ENCODE data around the gene APBB1.

APBB1 gene

GRCh38 chr11:6419009-6419631, at the start of gene APBB1:
Gene APBB1 (minus strand): TSS chr11:6419094. CDS start chr11:6411347, 7,747 bp downstream.
- peak; percentile 53 for DNase-seq (ENCODE audit: low read depth in 2 of 2)

DNA sequence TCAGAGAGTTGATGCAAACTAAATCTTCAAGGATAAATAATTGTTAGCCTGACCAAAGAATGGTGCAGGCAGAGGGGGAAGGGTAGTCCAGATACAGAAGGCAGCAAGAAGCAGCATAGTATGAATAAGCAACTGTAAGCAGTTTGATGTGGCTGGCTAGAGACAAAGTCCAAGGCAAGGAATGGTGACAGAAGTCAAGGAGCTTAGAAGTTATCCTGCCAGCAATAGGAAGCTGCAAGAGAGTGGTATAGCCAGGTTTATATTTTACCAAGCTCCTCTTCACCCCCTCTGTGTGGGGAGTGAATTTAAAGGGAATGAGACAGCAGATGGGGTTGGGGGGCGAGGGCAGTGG, 40.2 kb upstream of the APBB1 start:
- DNase-seq (ENCODE audit: low read depth in 2 of 2), result no peak

DNA sequence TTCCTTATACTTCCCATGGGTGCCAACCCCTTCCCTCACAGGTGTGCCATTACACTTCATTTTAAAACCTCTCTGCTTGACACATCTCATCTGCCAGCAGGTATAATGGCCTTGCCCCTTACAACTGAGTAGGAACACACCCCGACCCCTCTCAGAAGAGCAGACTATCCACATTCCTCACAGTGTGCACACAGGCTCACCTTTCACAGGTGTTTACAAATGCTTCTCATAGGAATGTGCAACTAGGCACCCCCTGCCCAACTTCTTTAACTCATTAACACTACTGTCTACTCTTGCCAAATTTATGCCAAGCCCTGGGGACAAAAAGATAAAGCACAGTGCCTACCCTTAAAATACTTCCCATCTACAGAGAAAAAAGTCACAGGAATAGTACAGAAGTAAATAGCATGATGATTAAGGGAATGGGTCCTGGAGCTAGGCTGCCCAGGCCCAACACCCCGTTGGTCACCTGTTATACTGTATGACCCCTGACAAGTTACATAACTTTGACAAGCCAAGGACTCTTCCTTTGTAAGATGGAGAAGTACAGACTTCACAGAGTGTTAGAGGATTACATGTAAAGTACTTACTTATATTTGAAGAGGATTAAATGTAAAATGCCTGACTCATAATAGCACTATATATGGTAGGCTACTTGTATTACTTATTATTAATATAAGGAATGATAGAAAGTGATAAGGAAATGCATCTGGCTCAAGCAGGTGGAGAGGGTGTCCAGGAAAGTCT, 39.6 kb upstream of the APBB1 start:
- DNase-seq (ENCODE audit: low read depth in 2 of 2), result no peak

DNA sequence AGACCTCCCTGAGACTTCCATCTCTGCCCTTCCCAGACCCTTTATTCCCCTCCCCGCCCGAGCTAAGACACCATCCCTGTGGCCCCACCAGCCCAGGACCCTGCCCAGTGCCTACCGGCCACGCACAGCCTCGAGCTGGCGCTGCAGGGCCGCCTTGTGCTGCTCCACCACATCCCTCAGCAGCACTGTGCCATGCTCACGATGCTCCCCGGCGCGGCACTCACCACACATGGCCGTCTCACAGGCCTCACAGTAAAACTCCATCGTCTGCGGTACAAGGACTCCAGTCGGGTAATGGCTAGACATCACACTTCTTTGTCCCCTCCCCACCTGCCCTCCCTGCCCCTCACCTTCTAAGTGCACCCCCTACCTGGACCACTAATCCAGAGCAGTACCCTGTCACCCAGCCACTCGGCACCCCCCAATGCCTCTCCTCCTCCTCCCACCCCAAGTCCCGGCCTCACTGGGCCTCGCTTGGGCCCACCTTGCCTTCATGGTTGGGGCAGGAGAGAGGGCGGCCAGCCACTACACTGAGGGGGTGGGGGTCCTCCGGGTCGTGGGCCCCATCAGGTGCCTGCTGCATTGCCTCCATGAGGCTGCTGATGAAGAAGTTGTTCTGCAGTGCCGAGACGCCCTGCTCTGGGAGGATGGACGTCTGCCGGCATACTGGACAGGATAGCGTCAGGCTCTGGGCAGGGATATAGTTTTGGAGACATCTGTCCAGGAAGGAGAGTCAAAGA, 38.9 kb upstream of the APBB1 start:
- DNase-seq (ENCODE audit: low read depth in 2 of 2), result no peak

- DNase-seq (ENCODE audit: low read depth in 2 of 2), result no peak
Observed at GRCh38 chr11:6456361-6457073, 37.6 kb upstream of the APBB1 start.

- no peak for DNase-seq (ENCODE audit: low read depth in 2 of 2)
Observed at GRCh38 chr11:6455070-6455469, 36.2 kb upstream of the APBB1 start.

- DNase-seq (ENCODE audit: low read depth in 2 of 2), result no peak
Observed at GRCh38 chr11:6453152-6453551, 34.3 kb upstream of the APBB1 start.

DNA sequence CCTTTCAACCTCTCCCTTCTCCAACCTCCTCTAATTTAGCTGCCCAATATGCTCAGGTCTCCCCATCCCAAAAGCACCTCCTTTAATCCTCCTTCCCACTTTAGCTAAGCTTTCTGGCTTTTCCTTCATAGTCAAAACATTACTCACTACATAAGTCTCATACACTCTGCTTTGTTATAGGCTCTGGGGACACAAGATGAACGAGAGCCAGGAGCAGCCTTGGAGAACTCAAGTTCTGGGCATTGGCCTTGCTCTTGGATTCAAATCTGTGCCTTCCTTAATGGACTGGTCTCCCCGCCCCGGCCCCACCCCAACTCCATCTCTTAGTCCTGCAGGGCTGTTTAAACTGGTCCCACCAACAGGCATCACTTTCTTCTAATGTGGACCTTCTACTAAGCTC, 33.3 kb upstream of the APBB1 start:
- no peak for DNase-seq (ENCODE audit: low read depth in 2 of 2)

GRCh38 chr11:6448574-6448973, 29.7 kb upstream of the APBB1 start:
- DNase-seq (ENCODE audit: low read depth in 2 of 2), result no peak

DNA sequence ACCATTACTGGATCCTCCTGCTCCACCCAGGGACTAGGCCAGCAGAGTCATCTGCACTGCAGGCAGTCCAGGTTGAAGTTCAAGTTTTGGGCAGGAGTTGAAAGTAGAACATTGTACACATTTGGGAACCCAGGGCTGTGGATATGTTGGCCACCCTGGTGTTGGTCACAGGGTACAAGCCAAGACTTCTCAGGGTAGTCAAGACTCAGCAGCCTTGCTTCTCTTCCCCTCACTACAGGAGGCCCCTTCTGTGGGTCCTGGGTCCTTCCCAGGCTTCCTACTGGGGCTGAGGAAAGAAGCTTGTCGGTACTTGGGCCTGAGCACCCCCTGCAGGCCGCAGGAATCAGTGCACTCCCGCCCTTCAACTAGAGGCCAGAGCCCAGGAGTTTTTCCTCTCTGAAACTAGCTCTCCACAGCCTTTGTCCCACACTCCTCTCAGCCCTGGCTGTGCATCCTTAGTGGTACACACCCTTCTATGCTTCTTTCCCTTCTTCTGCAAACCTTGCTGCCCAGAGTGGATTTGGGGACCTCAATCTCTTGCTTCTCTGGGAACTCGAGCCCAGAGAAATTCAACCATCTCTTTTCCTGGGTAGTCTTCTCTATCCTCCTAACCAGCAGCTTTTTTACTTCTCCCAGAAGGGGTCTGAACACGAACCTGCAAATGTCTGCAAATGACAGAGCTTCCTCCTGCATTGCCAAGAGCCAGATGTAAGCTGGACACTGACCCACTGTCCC, 24.5 kb upstream of the APBB1 start:
- DNase-seq (ENCODE audit: low read depth in 2 of 2), result peak; percentile 10 to 30

DNA sequence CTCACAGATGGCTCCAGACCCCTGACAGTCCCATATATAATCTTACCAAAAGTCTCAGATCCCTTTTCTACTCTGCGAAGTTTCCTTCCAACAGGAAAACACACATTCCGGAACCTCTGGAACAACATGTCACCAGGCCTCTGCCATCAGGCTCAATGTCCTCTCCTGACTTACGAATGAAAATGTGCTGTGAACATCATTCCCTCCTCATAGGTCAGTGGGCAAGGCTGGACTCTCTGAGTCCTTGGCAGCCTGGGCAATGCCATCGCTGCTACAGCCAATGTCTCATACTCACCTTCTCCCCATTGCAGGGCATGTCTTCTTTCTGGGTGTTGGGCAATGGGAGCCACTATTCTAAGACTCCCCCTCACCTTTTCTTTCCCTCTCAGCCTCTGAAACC, 23.5 kb upstream of the APBB1 start:
- no peak for DNase-seq (ENCODE audit: low read depth in 2 of 2)

GRCh38 chr11:6440906-6441358, 22.0 kb upstream of the APBB1 start, which contains the start of gene HPX:
Gene HPX (minus strand): TSS chr11:6440987. CDS start chr11:6440963, 24 bp downstream.
- DNase-seq (ENCODE audit: low read depth in 2 of 2), result no peak

DNA sequence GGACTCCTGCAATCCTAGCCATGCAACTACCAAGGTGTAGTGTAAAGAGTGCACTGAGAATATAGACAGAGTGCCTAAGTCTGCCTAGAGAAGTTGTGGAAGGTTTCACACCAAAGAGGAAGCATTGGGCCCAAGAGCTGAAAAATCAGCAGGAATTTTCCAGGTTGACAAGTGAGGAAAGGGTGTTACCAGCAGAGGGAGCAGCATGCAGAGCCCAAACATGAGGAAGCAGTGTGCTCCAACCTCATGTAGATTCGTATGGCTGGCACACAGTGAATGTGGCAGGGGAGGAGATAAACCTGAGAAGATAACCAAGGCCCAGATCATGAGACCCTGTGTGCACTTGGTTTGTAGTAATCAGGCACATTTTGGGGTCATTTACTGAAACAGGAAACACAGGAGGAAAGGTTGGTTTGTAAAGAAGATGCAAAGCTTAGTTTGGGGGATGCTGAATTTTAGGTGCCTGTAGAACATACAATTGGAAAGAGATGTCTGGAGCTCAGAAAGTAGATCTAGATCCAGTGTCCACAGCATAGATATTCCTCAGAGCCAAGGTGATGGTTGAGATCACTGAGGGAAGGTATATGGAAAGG, 20.2 kb upstream of the APBB1 start:
- no peak for DNase-seq (ENCODE audit: low read depth in 2 of 2)

GRCh38 chr11:6437993-6438392, 19.1 kb upstream of the APBB1 start:
- no peak for DNase-seq (ENCODE audit: low read depth in 2 of 2)

DNA sequence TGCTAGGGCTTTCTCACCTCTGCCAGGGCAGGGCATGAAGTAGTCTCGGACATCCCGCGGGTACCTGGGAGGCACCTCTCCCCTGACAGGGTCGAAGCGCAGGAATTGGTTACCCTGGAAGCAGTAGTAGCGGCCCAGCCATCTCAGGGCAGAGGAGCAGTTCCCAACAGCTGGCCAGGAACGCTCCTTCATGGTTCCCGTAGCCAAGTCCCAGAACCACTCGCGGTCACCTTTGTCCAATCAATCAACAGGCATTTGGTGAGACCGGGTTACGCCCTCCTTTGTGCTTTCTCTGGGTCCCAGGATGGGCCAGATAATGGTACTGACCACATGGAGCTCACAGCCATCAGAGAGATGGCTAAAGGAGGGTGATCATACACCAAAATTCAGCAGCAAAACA, 18.5 kb upstream of the APBB1 start:
- no peak for DNase-seq (ENCODE audit: low read depth in 2 of 2)

- DNase-seq (ENCODE audit: low read depth in 2 of 2), result no peak
Observed at GRCh38 chr11:6433998-6434660, 15.2 kb upstream of the APBB1 start.

- DNase-seq (ENCODE audit: low read depth in 2 of 2), result no peak
Observed at GRCh38 chr11:6431861-6432260, 13.0 kb upstream of the APBB1 start.

DNA sequence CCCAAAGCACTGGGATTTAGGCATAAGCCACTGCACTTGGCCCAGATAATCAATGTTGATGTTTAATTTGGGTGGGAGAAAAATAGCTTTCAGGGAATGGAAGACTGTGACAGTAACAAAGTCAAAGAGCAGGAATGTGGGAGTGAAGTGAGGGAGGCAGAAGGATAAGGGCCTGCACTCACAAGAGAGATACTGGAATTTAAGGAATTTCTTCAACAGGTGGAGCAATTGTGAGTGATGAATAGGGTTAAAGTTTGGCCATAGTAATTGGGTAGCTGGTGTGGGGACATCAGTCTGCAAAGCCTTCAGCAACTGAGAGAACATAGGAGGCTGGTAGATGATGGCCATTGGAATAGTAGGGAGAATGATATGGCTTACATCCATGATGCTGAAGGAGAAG, 8.6 kb upstream of the APBB1 start:
- DNase-seq (ENCODE audit: low read depth in 2 of 2), result no peak

GRCh38 chr11:6420677-6421076, 1.8 kb upstream of the APBB1 start:
- DNase-seq (ENCODE audit: low read depth in 2 of 2), result no peak

- DNase-seq (ENCODE audit: low read depth in 2 of 2), result no peak
Observed at GRCh38 chr11:6418557-6419008, 311 bp downstream of the APBB1 start.

Measured in stimulated activated CD8-positive, alpha-beta memory T cell treated with anti-CD3 and anti-CD28 coated beads, Interleukin-2, amount 100 ng/mL, for 1 hour (primary cell).